Measurements from ENCODE around the gene TRIM14. TPM values are rescaled to one million over a fixed set of nuclear protein-coding genes. Genes with fewer than 3 reads are reported as not detected.
A peak's percentile ranks its signal among the peaks of the same experiment; 100 is the strongest.
"Not testable (repeated sequence)": the region's sequence is repeated elsewhere in the genome, so short reads cannot be mapped to it uniquely, and the experiment has no call there.

Gene TRIM14
- total RNA-seq, 1 donor from 2014 or later, result 0.40 TPM

- peak in 1 of 2 donors; percentile 15 for DNase-seq (ENCODE audit: low read depth in 2 of 2)
Observed at GRCh38 chr9:98142182-98142907, 23.3 kb upstream of the TRIM14 start.

DNA sequence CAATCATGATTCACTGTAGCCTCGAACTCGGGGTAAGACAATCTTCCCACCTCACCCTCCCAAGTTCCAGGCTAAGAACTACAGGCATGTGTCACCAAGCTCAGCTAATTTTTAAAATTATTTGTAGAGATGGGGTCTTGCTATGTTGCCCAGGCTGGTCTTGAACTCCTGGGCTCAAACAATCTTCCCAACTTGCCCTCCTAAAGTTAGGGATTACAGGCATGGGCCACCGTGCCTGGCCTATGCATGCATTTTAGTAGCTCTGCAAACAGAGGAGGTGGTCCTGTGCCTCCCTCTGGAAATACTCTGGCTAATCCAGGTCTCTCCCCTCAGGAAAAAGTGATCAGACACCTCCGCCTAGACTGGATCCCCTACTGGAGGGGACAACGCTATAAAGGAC, 21.5 kb upstream of the TRIM14 start:
- no peak for DNase-seq (ENCODE audit: low read depth in 2 of 2)

DNA sequence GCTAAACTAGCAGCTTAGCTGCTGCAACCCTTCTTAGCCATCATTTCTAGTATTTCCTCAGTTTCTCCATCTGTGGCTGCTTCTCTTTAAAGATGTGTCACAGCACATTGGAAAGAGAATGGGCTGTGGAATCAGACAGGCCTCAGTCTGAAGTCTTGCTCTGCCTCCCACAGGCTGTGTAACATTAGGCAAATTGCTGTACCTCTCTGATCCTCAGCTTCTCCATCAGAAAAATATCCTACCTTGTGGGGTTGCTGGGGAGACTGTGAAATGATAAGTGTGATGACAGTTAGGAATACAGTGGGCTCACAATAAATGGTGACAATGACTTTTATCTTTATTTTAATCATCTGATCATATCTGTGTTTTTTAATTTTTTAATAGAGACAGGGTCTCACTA, 17.5 kb upstream of the TRIM14 start:
- DNase-seq (ENCODE audit: low read depth in 2 of 2), result no peak

- no peak for DNase-seq (ENCODE audit: low read depth in 2 of 2)
Observed at GRCh38 chr9:98135938-98136337, 16.9 kb upstream of the TRIM14 start.

DNA sequence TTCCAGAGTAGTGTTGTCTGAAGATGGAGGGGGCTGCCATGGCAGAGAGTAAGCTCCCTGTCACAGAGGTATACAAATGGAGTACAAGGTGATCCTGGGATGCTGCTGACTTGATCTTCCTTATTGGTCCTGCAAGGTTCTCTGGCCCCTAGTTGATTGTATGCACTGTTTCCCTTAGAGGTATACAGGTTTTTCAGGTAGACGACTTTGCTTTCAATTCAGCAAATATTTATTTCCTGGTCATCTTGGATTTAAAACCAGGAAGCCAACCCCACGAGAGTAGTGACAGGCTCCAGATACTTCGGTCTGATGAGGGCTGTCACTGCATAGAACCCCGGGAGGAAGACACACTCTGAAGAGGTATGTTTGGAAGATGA, 16.5 kb upstream of the TRIM14 start:
- DNase-seq (ENCODE audit: low read depth in 2 of 2), result no peak

DNA sequence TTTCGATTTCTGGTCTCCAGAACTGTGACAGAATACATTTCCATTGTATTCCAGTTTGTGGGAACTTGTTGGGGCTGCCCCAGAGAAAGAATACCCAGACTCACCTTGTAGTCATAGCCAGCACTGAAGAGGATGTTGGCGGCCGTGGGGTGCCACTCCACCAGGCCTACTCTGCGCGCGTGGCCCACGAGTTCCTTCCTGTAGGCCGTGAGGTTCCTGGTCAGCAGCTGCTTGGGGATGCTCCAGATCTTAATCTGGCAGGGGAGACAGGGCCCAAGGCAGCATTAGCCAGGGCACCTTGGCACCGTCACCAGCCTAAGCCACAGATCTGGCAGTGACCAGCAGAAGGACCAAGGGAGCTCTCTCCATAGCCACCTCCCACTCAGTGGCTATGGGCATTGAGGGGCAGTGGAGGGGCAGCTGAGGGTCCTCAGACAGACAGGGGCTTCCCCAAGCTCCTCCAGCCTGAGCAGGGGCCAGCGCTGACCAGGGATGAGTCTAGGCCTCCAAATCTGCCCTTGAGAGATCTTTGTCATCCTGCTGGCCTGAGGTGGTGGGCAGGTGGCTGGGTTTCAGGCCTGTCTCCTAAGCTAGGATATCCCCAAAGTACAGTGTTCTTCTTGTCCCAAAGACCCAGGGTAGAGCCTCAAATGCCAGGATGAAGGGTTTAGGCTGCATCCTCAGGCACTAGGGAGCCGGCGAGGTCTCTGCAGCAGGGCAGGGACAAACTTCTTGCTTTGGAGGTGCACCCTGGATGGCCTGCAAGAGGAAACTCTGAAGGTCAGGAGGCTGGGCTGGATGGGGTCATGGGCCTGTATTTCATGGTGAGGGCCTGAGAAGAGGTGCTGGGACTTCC, 15.9 kb upstream of the TRIM14 start:
- DNase-seq (ENCODE audit: low read depth in 2 of 2), result no peak

DNA sequence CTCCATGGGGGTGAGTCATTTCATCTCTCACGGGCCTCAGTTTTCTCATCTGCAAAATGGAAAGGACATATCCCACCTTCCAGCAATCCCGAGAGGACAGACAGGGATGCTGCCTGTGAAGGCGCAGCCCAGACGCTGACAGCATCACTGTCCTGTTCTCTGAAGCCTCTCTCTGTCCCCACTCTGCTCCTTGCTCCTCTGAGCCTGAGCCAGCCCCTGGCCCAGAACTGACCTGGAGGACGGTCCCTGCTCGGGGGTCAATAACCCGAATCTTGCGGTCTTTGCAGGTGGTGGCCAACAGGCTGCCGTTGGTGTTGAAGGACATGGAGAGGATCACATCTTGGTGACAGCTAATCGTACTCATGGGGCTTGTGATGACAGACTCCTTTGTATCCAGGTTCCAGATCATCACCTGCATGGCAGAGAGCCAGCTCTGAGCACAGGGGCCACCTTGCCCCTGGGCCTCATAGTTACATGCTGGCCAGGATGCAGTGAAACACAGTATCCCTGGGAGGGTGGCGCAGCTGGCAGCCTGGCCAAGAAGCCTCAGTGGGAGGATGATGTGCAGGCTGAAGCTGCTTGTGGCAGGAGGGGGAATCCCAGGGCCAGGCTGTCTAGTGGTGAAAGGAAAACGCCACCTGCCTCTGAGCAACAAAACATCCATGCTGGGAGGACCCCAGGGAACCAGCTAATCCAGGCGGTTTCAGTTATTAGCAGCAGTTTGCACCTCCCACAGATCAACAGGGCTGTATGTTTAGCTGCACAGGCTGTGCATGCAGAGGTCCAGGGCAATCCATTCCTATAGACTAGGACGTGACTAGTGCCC, 14.0 kb upstream of the TRIM14 start:
- DNase-seq (ENCODE audit: low read depth in 2 of 2), result no peak

- DNase-seq (ENCODE audit: low read depth in 2 of 2), result no peak
Observed at GRCh38 chr9:98132158-98132557, 13.1 kb upstream of the TRIM14 start.

- DNase-seq (ENCODE audit: low read depth in 2 of 2), result no peak
Observed at GRCh38 chr9:98130576-98131228, 11.7 kb upstream of the TRIM14 start.

GRCh38 chr9:98130060-98130459, 11.0 kb upstream of the TRIM14 start:
- not testable (repeated sequence) for DNase-seq (ENCODE audit: low read depth in 2 of 2)

GRCh38 chr9:98129451-98129881, 10.4 kb upstream of the TRIM14 start:
- no peak for DNase-seq (ENCODE audit: low read depth in 2 of 2)

DNA sequence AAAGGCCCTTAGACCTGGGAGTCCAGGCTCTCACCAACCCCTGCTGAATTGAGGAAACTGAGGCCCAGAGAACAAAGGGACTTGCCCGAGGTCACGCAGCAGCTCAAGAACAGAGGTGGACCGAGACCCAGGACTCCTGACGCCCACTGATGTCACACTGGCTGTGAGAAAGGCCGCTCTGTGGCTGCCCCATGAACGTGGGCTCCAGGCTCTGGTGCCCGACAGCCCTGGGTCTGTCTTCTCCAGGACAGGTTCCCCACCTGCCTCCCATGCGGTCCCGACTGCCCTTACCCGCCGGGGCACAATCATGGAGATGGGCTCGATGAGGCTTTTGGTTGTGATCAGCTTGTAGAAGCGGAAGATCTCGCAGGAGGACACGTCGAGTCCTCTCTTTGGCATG, 9.3 kb upstream of the TRIM14 start:
- no peak for DNase-seq (ENCODE audit: low read depth in 2 of 2)

- no peak for DNase-seq (ENCODE audit: low read depth in 2 of 2)
Observed at GRCh38 chr9:98127226-98127625, 8.2 kb upstream of the TRIM14 start.

DNA sequence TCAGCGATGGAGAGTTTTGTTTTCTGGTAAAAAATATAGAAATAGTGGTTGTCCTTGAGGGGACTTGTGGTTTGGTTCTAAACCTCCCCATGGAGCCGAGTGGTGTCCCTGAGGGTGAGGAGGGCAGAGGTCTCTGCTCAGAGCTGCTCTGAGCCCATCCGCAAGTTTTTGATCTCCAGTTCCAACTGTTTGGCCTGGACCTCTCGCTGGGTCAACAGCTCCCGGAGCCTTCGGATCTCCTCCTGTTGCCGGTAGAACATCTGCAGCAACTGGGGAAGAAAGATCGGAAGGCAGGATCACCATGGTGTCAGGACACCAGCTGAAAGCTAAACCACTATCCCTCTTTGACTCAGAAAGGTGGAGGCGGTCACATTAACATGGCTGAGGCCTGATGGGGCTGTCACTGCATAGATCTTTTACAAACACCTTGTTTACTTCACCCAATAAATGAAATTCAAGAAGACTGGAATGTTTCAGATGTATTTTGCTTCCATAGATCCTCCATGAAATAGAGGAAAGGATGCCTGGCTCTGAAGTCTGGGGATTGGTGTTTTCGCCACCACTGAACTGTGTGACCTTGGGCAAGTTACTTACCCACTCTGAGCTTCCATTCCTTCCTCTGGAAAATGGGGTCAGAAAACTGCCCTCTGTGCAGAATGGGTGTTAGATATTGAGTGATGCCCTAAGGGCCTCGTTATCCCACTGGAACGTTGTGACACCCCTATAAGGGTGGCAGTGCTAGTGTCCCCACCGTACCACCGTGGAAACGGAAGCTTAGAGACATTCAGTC, 5.8 kb upstream of the TRIM14 start:
- DNase-seq (ENCODE audit: low read depth in 2 of 2), result no peak

GRCh38 chr9:98124091-98124490, 5.1 kb upstream of the TRIM14 start:
- DNase-seq (ENCODE audit: low read depth in 2 of 2), result not testable (repeated sequence)

DNA sequence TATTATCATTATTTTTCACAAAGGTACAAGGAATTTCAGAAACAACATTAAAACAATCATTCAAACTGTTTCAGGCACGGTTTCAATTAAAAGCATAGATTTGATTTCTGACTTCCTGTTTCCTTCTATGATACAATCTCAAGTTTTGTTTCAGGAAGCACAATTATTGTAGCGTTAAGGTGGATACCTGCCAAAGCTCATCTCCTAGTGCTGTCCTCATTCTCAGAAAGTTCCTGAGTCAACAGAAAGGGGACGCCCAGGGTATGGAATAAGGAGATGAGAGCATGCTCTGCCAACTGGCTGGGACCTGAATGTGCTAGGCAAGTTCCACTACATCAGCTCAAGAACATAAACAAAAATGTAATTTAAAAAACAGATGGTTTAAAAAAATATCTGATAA, 2.0 kb upstream of the TRIM14 start:
- peak in 1 of 2 donors; percentile 27 for DNase-seq (ENCODE audit: low read depth in 2 of 2)

DNA sequence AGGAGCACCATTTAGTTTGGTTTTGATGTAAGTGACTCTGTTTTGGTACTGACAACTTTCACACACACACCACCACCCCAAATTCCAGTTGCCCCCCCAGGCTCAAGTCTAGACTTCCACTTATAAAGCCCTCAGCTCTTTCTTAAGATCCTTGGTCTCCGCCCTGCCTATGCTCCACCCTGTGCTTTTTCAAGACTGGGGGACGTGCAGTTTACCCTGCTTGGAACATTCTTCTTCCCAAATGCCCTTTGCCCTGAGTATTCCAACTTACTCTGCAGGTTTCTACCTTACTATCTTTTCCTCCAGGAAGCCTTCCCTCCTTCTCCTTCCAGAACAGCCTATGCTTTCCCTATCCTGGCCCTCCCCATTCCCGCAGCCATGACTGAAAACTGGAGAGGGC, 1.5 kb upstream of the TRIM14 start:
- no peak for DNase-seq (ENCODE audit: low read depth in 2 of 2)

- DNase-seq (ENCODE audit: low read depth in 2 of 2), result peak in 1 of 2 donors; percentile 33
Observed at GRCh38 chr9:98117984-98118639, 910 bp downstream of the TRIM14 start.

DNA sequence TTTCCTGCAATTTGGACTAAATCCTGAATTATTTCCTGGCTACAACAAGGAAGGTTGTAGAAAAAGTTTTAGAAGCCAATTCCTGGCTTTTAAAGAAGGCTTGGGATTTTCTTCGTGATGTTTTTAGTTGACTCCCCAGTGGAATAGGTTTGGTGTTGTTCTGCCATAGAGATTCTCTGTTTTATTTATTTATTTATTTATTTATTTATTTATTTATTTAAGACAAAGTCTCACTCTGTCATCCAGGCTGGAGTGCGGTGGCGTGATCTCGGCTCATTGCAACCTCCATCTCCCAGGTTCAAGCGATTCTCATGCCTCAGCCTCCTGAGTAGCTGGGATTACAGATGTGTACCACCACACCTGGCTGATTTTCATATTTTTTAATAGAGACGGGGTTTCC, 1.9 kb downstream of the TRIM14 start:
- DNase-seq (ENCODE audit: low read depth in 2 of 2), result not testable (repeated sequence)

DNA sequence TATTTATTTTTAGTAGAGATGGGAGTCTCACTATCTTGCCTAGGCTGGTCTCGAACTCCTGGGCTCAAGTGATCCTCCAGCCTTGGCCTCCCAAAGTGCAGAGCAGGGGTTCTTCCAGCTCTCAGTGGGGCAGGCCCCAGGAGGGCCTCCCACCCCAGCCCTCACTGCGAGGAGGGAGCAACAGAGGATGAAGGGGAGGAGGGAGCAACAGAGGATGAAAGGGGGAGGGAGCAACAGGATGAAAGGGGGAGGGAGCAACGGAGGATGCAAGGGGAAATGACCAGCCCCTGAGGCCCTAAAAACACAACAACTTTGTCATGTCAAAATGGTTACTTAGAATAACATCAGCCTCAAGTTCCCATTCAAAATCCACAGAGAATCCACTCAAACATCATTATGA, 10.0 kb downstream of the TRIM14 start:
- DNase-seq (ENCODE audit: low read depth in 2 of 2), result no peak

All from lung microvascular endothelial cell (primary cell).